SK-N-SH (cell line): Measurements from ENCODE around the gene ARHGAP27. TPM values are rescaled to one million over a fixed set of nuclear protein-coding genes. Genes with fewer than 3 reads are reported as not detected.
"Not testable (repeated sequence)": the region's sequence is repeated elsewhere in the genome, so short reads cannot be mapped to it uniquely, and the experiment has no call there.

Experiments
- CTCF ChIA-PET: fragments of 300-600, 350-600 bp; formaldehyde crosslinking; extraction: SDS; loops from one replicate; lab custom pipeline; 2021; lab: Yijun Ruan, JAX
- POLR2A ChIA-PET: fragments of 350-600 bp; sonication (Branson Sonifier 250); formaldehyde crosslinking; extraction: SDS; loops from one replicate; lab custom pipeline; 2020; ENCODE audit warnings: antibody characterized with exemption, inconsistent platforms; lab: Yijun Ruan, JAX
- DNase-seq: peaks from one replicate; pipeline ENCODE4 v3.0.0; 2012
- H2AFZ ChIP-seq: fragments of 200-600 bp; sonication (generic); 2 replicates; pipeline ENCODE4 v1.8.1; 2016; ENCODE audit warnings: antibody characterized with exemption, mild to moderate bottlenecking, low read depth
- H3F3A ChIP-seq: fragments of 200-600 bp; sonication (generic); replicated peaks from 2 replicates; pipeline ENCODE3; 2016; ENCODE audit warnings: antibody characterized with exemption, mild to moderate bottlenecking; ENCODE audit not compliant: insufficient read depth
- H3K27ac ChIP-seq, 2 experiments: fragments of 200-500 bp in 1 of 2; fragments of 200-600 bp in 1 of 2; sonication (Bioruptor generic) in 1 of 2; sonication (generic), shearing (Covaris generic) in 1 of 2; 2 replicates each; pipeline versions ENCODE4 v1.5.1 to v1.6.1; 2014 to 2016; ENCODE audit warnings: low read depth in 2 of 2, inconsistent platforms in 1 of 2, low read length in 1 of 2, mild to moderate bottlenecking in 1 of 2, mixed read lengths in 1 of 2
- H3K27me3 ChIP-seq: fragments of 200-600 bp; sonication (generic), shearing (Covaris generic); 2 replicates; pipeline ENCODE4 v1.6.1; 2016; ENCODE audit warnings: mixed run types; ENCODE audit not compliant: insufficient read depth
- H3K36me3 ChIP-seq, 2 experiments: fragments of 200-500 bp in 1 of 2; fragments of 200-600 bp in 1 of 2; sonication (Bioruptor generic) in 1 of 2; sonication (generic) in 1 of 2; replicated peaks in 1 of 2; 2 replicates each; pipeline versions ENCODE3 to v1.5.1; 2014 to 2016; ENCODE audit warnings: low read length in 1 of 2, mild to moderate bottlenecking in 1 of 2; ENCODE audit not compliant: insufficient read depth in 2 of 2, control insufficient read depth in 1 of 2
- H3K4me1 ChIP-seq, 2 experiments: fragments of 200-500 bp in 1 of 2; fragments of 200-600 bp in 1 of 2; sonication (Bioruptor generic) in 1 of 2; sonication (generic), shearing (Covaris generic) in 1 of 2; 2 replicates each; pipeline versions ENCODE4 v1.5.1 to v1.6.1; 2014 to 2016; ENCODE audit warnings: low read depth in 1 of 2, low read length in 1 of 2, mixed run types in 1 of 2; ENCODE audit not compliant: insufficient read depth in 2 of 2, control insufficient read depth in 1 of 2
- H3K4me2 ChIP-seq: fragments of 200-600 bp; sonication (generic), shearing (Covaris generic); 2 replicates; pipeline ENCODE4 v1.6.1; 2017; ENCODE audit warnings: mixed run types
- H3K4me3 ChIP-seq, 2 experiments: fragments of 200-500 bp in 1 of 2; fragments of 200-600 bp in 1 of 2; sonication (Bioruptor generic) in 1 of 2; sonication (generic), shearing (Covaris generic) in 1 of 2; 2 replicates each; pipeline versions ENCODE4 v1.5.1 to v1.8.1; 2014 to 2016; ENCODE audit warnings: low read depth in 2 of 2, inconsistent platforms in 1 of 2, low read length in 1 of 2, mild to moderate bottlenecking in 1 of 2, mixed read lengths in 1 of 2, moderate library complexity in 1 of 2
- H3K79me2 ChIP-seq: fragments of 200-600 bp; sonication (generic); 2 replicates; pipeline ENCODE4 v1.8.1; 2017; ENCODE audit warnings: mild to moderate bottlenecking; ENCODE audit not compliant: insufficient read depth
- H3K9ac ChIP-seq: fragments of 200-600 bp; sonication (generic); 2 replicates; pipeline ENCODE4 v1.6.1; 2017; ENCODE audit warnings: mixed run types
- H3K9me2 ChIP-seq: fragments of 200-600 bp; sonication (generic); 2 replicates; pipeline ENCODE4 v1.6.1; 2017; ENCODE audit warnings: mixed run types
- H3K9me3 ChIP-seq: fragments of 200-600 bp; sonication (generic); 2 replicates; pipeline ENCODE4 v1.6.1; 2017; ENCODE audit warnings: mixed run types, mild to moderate bottlenecking, moderate library complexity
- H4K20me1 ChIP-seq: fragments of 200-600 bp; sonication (generic); 2 replicates; pipeline ENCODE4 v1.6.1; 2017; ENCODE audit warnings: mild to moderate bottlenecking, mixed run types; ENCODE audit not compliant: insufficient read depth
- JUND ChIP-seq: IDR thresholded peaks from 2 replicates; pipeline ENCODE4 v1.4.0; 2012
- MAX ChIP-seq: IDR thresholded peaks from 2 replicates; pipeline ENCODE4 v1.4.0; 2012; ENCODE audit warnings: low read depth
- NFIC ChIP-seq: IDR thresholded peaks from 2 replicates; pipeline ENCODE4 v1.4.0; 2012; ENCODE audit warnings: borderline replicate concordance
- POLR2AphosphoS5 ChIP-seq: IDR thresholded peaks from 2 replicates; pipeline ENCODE4 v1.6.1; 2012; ENCODE audit warnings: low read depth, low read length
- USF1 ChIP-seq: IDR thresholded peaks from 2 replicates; pipeline ENCODE4 v1.4.0; 2012; ENCODE audit warnings: low read depth, borderline replicate concordance
- YY1 ChIP-seq: IDR thresholded peaks from 2 replicates; pipeline ENCODE4 v1.4.0; 2012; ENCODE audit warnings: low read depth, mild to moderate bottlenecking
- WGBS: methylation state at CpG from one replicate; pipeline ENCODE4 v1.1.6; 2017; ENCODE audit warnings: low lambda C conversion rate; 5-methylcytosine and 5-hydroxymethylcytosine counted together
- polyA plus RNA-seq, 3 experiments: library from polyadenylated mRNA; depleted of rRNA; stranded (reverse); fragments of >200 nt; gene quantifications; 2 replicates each; pipeline ENCODE4 v1.2.3, GENCODE V29; 2012
- TF ChIP-seq, protein P1 (sequence below): fragments of 150-350 bp; IDR thresholded peaks from 2 replicates; pipeline ENCODE4 v1.6.1; 2017; ENCODE audit warnings: antibody characterized with exemption, low read length, low read depth, borderline replicate concordance

ARHGAP27 gene
- 2.1 and 4.3 TPM in 2 replicates for polyA plus RNA-seq (2012; rRNA removed)
- 0.75 and 0.89 TPM in 2 replicates for polyA plus RNA-seq (2012; cell fraction: cytosol; rRNA removed)
- polyA plus RNA-seq (2012; cell fraction: nucleus; rRNA removed): 25.3 and 25.5 TPM in 2 replicates

DNA sequence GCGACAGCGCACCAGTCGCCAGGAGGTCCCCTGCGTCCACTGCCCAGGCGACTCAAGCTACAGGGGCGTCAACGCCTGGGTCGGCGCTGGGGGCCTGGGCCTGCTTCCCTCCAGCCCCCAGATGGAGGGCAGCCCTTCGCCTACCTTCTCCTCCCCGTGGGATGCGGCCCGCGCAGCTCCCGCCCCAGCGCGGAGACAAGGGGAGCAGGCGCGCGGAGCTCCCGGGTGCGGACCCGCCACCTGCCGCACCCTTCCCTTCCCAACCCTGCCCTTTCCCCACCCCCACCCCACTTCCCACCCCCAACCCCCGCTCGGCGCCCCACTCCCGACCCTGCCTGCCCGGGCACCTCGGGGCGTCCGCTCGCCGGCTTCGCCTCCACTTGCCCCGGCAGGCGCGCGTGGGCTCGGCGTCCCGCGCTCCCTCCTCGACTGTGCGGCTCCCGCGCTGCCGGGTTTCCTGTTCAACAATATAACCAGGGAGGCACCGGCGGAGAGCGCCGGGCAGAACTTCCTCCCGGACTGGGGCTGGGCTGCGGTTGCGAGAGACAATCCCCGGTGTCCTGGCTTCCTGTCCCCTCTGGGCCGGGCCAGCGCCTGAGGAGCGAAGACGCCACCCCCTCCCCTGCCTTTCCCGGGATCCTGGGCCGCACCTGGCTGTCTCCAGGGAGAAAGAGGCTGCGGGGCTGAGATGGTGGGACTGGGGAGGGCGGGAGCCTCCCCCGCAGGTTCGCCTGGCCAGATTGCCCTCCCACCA is at the start of gene ARHGAP27:
Gene ARHGAP27, minus strand, starts transcription at position 466 of the 754 bp plus-strand sequence. CDS start 2,591 bp downstream, outside the sequence.
- peak within 1 kb of the TSS; percentile 43; the same call in 1 of the 2 replicates for H3K9ac ChIP-seq
- TF ChIP-seq USF1 (no peak), NFIC (no peak), YY1 (no peak), MAX (no peak), JUND (no peak), POLR2AphosphoS5 (no peak)
- TF ChIP-seq, protein P1, sequence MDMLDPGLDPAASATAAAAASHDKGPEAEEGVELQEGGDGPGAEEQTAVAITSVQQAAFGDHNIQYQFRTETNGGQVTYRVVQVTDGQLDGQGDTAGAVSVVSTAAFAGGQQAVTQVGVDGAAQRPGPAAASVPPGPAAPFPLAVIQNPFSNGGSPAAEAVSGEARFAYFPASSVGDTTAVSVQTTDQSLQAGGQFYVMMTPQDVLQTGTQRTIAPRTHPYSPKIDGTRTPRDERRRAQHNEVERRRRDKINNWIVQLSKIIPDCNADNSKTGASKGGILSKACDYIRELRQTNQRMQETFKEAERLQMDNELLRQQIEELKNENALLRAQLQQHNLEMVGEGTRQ: no peak
- DNase-seq: peak; percentile 72
- H3K9me2 ChIP-seq: no peaks in the 10 kb centered on the region
- H3K36me3 ChIP-seq: peaks cover 0 to 5% of the 10 kb centered on the region in 2 experiments
- peaks cover 0 to 42% of the 10 kb centered on the region in 2 experiments; a peak in 1 of 4 replicates for H3K4me1 ChIP-seq
- no peaks in the 10 kb centered on the region for H3K27me3 ChIP-seq
- WGBS: 36% methylated on average over 20 of the region's 66 CpGs
- H3K9me3 ChIP-seq: no peaks in the 10 kb centered on the region
- H3K27ac ChIP-seq: peak within 1 kb of the TSS in 1 of 2 experiments; percentile 47; a peak in 1 of 4 replicates
- ChIA-PET CTCF (no interaction called here), POLR2A (interaction anchor here (0.6 kb wide), 1 partner anchor 299 kb away, joined by 4 read pairs; no protein-coding TSS in a partner anchor)
- peak within 1 kb of the TSS; percentile 87 for H3K4me2 ChIP-seq
- no peaks in the 10 kb centered on the region for H3K79me2 ChIP-seq
- H3K4me3 ChIP-seq: peak within 1 kb of the TSS; percentile 61 to 62
- H4K20me1 ChIP-seq: no peaks in the 10 kb centered on the region
- H3F3A ChIP-seq: no peaks in the 10 kb centered on the region
- peak within 1 kb of the TSS; percentile 74 for H2AFZ ChIP-seq

GRCh38 chr17:45482317-45482716 is 49.6 kb upstream of the ARHGAP27 start:
- whole genome bisulfite sequencing: no CpG with 5 or more reads among the region's 4 CpGs
- H3K9me3 ChIP-seq, H3K9me2 ChIP-seq, CTCF ChIA-PET, H3K4me1 ChIP-seq, H3K36me3 ChIP-seq, H3F3A ChIP-seq, H2AFZ ChIP-seq, DNase-seq, H4K20me1 ChIP-seq, H3K27me3 ChIP-seq, POLR2A ChIA-PET, H3K9ac ChIP-seq, H3K4me2 ChIP-seq, H3K27ac ChIP-seq, H3K4me3 ChIP-seq: not testable (repeated sequence)
- H3K79me2 ChIP-seq: peaks cover 11% of the 10 kb centered on the region; the same call in 1 of the 2 replicates

GRCh38 chr17:45475436-45475835 is 42.8 kb upstream of the ARHGAP27 start:
- H2AFZ ChIP-seq, H3K27ac ChIP-seq, H3K9me3 ChIP-seq, POLR2A ChIA-PET, DNase-seq, H3F3A ChIP-seq, CTCF ChIA-PET, H3K9me2 ChIP-seq, H3K9ac ChIP-seq, H3K4me3 ChIP-seq, H3K27me3 ChIP-seq, H3K4me2 ChIP-seq, H3K4me1 ChIP-seq, H3K79me2 ChIP-seq, H4K20me1 ChIP-seq: not testable (repeated sequence)
- 95% methylated on average over 12 of the region's 14 CpGs for WGBS
- H3K36me3 ChIP-seq: peaks cover 1 to 12% of the 10 kb centered on the region in 2 experiments

DNA sequence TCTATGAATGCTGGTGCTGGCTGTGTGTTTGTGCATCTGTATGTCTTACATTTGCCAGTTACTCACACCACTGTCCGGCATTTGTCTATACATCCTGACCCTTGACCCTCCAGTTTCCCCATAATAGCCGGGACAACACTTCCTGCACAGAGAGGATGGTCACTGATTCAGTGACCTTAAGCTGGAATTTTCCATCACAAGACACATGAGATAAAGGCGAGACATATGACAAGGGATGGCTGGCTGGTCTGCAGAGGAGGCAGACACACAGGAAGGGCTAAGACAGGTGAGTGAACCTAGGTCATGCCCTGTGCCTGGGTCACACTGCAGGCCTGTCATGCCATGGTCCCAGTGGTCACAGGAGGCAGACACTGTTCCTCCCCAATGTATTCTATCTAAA is 39.6 kb upstream of the ARHGAP27 start:
- H3K9me3 ChIP-seq, H3K36me3 ChIP-seq, H3F3A ChIP-seq, H3K4me2 ChIP-seq, CTCF ChIA-PET, H3K4me1 ChIP-seq, H3K4me3 ChIP-seq, H2AFZ ChIP-seq, H3K9me2 ChIP-seq, H4K20me1 ChIP-seq, POLR2A ChIA-PET, H3K9ac ChIP-seq, H3K79me2 ChIP-seq, DNase-seq, H3K27ac ChIP-seq, H3K27me3 ChIP-seq: not testable (repeated sequence)
- 92% methylated on average over 3 of the region's 3 CpGs for WGBS

DNA sequence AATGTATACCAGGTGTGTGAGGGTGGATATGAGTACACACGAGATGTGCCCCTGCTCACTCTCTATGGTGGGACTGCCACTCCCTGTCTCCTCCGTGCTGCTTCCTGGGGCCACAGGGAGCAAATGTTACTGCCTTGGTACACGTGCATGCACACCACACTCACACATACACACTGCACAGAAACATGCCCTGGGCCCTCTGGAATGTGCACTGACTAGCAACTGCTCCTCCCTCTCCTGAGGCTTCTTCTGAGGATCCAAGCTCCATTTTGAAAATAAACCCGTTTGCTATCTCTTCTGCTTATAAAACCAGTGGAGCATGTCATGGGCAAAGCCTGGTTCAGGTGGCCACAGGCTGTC is 36.5 kb upstream of the ARHGAP27 start:
- WGBS: 66% methylated on average over 4 of the region's 4 CpGs
- H3K79me2 ChIP-seq, H3K4me2 ChIP-seq, CTCF ChIA-PET, H3K9me2 ChIP-seq, POLR2A ChIA-PET, DNase-seq, H2AFZ ChIP-seq, H3K27ac ChIP-seq, H3K9ac ChIP-seq, H3K4me3 ChIP-seq, H4K20me1 ChIP-seq, H3K36me3 ChIP-seq, H3F3A ChIP-seq, H3K4me1 ChIP-seq, H3K9me3 ChIP-seq, H3K27me3 ChIP-seq: not testable (repeated sequence)
